Kidney (tissue), 14 donors: ENCODE measurements around the gene SLC1A7. TPM values are rescaled to one million over a fixed set of nuclear protein-coding genes. Genes with fewer than 3 reads are reported as not detected.

ENCODE experiments used
- DNase-seq, 5 donors: peaks; one replicate each; pipeline ENCODE4 v3.0.0-alpha.2; 2013 to 2020
- FAIRE-seq: peaks from 2 replicates; lab custom pipeline; 2012; peaks lifted over from hg19 to GRCh38; lab: Jason Lieb, UNC
- H3K27ac ChIP-seq, 2 donors: one replicate each; pipeline ENCODE4 v1.7.0; 2013; ENCODE audit warnings: low read depth in 2 of 2, low read length in 2 of 2, inconsistent platforms in 1 of 2
- H3K27me3 ChIP-seq: one replicate; pipeline ENCODE4 v1.7.1; 2013; ENCODE audit warnings: low read length, inconsistent platforms; ENCODE audit not compliant: control insufficient read depth, insufficient read depth
- H3K36me3 ChIP-seq, 3 donors: one replicate each; pipeline versions ENCODE4 v1.7.0 to v1.7.1; 2013; ENCODE audit warnings: low read length in 3 of 3, control low read depth in 1 of 3, inconsistent platforms in 1 of 3; ENCODE audit not compliant: insufficient read depth in 3 of 3, control insufficient read depth in 2 of 3
- H3K4me1 ChIP-seq, 3 donors: one replicate each; pipeline versions ENCODE4 v1.7.0 to v1.7.1; 2013; ENCODE audit warnings: low read length in 3 of 3, inconsistent platforms in 1 of 3, low read depth in 1 of 3; ENCODE audit not compliant: control insufficient read depth in 2 of 3, insufficient read depth in 2 of 3
- H3K4me3 ChIP-seq, 3 donors: one replicate each; pipeline versions ENCODE4 v1.7.0 to v1.8.1; 2013; ENCODE audit warnings: low read length in 3 of 3, control low read depth in 1 of 3, inconsistent platforms in 1 of 3
- H3K9ac ChIP-seq, 3 donors: one replicate each; pipeline versions ENCODE4 v1.7.0 to v1.7.1; 2013; ENCODE audit warnings: low read length in 3 of 3, control low read depth in 1 of 3, inconsistent platforms in 1 of 3
- H3K9me3 ChIP-seq, 3 donors: one replicate each; pipeline versions ENCODE4 v1.7.0 to v1.7.1; 2013; ENCODE audit warnings: low read length in 3 of 3, control low read depth in 1 of 3, inconsistent platforms in 1 of 3; ENCODE audit not compliant: control insufficient read depth in 2 of 3, insufficient read depth in 1 of 3
- intact Hi-C: fragments of 100-400 bp; cut with DNase I; formaldehyde crosslinking; loops from one replicate; pipeline ENCODE4 v1.11.1; 2022
- polyA plus RNA-seq: library from polyadenylated mRNA; stranded (reverse); fragments of 350-450 nt; fragmentation: Illumina TruSeq; extraction: RNeasy Lipid Tissue Mini Kit (QIAGEN cat#74804); gene quantifications from one replicate; pipeline ENCODE4 v1.2.3, GENCODE V29; 2014; ENCODE audit warnings: low read depth, low replicate concordance; ENCODE audit not compliant: insufficient read depth
- total RNA-seq: library from RNA; stranded (reverse); fragmentation: NEBNext Ultra II Directional; extraction: Animal tissue kit (Norgen Biotek cat#: 25700); gene quantifications from one replicate; pipeline ENCODE4 v1.2.1, GENCODE V29; 2021
- TF ChIP-seq, protein P1 (sequence below): IDR thresholded peaks from 3 replicates; pipeline ENCODE4 v1.5.1; 2012; ENCODE audit warnings: mild to moderate bottlenecking, moderate library complexity, borderline replicate concordance; ENCODE audit not compliant: insufficient read depth; ENCODE audit errors: extremely low read depth
- donor health status: control.
- donor health status: control.
- donor health status: control.
- donor health status: control.
- donor health status: control.
- donor health status: DM: yes; HTN: yes; CAD: no.
- donor health status: Normal renal cell carcinoma (clear cell type).

SLC1A7 gene
- total and polyA plus RNA-seq, 2 donors from 2014 or later: 1.0 TPM; not detected in 1

DNA sequence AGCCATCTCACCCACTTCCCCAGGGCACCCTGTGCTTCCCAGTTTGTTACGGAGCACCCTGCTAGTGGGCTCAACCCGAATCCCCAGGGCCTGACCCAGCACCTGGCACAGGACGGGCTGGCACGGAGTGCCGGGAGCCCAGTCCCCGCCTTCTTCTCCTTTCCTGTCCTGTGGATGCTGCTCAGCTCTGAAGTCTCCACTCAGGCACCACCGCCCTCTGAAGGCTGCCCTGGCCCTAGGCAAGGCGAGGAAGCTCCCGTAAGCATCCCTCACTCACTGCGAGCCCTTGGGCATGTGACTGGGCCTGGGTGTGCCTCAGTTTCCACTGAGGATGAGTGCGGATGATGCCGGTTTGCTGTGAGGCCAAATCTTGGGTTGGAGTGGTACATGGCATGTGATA is 21.8 kb downstream of the SLC1A7 start:
- H3K36me3 ChIP-seq: no peaks in the 10 kb centered on the region
- H3K9me3 ChIP-seq: no peaks in the 10 kb centered on the region
- H3K27me3 ChIP-seq: no peaks in the 10 kb centered on the region
- peaks cover 0 to 28% (median 13%) of the 10 kb centered on the region in 3 donors for H3K4me1 ChIP-seq
- DNase-seq (no peak), FAIRE-seq (no peak)
- TF ChIP-seq, protein P1, sequence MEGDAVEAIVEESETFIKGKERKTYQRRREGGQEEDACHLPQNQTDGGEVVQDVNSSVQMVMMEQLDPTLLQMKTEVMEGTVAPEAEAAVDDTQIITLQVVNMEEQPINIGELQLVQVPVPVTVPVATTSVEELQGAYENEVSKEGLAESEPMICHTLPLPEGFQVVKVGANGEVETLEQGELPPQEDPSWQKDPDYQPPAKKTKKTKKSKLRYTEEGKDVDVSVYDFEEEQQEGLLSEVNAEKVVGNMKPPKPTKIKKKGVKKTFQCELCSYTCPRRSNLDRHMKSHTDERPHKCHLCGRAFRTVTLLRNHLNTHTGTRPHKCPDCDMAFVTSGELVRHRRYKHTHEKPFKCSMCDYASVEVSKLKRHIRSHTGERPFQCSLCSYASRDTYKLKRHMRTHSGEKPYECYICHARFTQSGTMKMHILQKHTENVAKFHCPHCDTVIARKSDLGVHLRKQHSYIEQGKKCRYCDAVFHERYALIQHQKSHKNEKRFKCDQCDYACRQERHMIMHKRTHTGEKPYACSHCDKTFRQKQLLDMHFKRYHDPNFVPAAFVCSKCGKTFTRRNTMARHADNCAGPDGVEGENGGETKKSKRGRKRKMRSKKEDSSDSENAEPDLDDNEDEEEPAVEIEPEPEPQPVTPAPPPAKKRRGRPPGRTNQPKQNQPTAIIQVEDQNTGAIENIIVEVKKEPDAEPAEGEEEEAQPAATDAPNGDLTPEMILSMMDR: no peak
- intact Hi-C loops: no loop called here
- H3K9ac ChIP-seq: no peak overlapping the region
- H3K27ac ChIP-seq: no peak overlapping the region
- H3K4me3 ChIP-seq: no peak overlapping the region

DNA sequence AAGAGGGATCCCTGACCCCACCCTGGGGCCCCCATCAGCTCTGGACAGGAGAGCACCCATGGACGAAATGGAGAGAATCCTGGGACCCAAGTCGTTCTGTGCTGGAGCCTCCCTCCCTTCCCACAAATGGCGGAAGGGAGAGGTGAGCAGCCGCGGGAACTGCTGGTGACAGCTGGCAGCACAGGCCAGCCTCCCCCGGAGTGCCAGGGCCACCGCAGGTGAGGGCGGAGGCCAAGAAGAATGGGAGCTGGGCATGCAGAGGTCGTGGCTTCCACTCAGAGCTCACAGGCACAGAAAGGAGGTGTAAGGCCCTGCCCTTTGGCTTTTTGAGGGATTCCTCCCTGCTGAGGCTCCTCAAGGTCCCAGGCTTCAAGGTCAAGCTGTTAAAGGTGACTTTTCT is 24.6 kb downstream of the SLC1A7 start:
- Histone ChIP-seq H3K9me3 (no peaks in the 10 kb centered on the region), H3K9ac (no peak overlapping the region), H3K27me3 (no peaks in the 10 kb centered on the region), H3K4me1 (peaks cover 0 to 19% (median 7%) of the 10 kb centered on the region in 3 donors), H3K36me3 (no peaks in the 10 kb centered on the region), H3K4me3 (no peak overlapping the region), H3K27ac (no peak overlapping the region)
- DNase-seq: no peak
- intact Hi-C loops: no loop called here
- TF ChIP-seq, protein P1: no peak
- FAIRE-seq: no peak

DNA sequence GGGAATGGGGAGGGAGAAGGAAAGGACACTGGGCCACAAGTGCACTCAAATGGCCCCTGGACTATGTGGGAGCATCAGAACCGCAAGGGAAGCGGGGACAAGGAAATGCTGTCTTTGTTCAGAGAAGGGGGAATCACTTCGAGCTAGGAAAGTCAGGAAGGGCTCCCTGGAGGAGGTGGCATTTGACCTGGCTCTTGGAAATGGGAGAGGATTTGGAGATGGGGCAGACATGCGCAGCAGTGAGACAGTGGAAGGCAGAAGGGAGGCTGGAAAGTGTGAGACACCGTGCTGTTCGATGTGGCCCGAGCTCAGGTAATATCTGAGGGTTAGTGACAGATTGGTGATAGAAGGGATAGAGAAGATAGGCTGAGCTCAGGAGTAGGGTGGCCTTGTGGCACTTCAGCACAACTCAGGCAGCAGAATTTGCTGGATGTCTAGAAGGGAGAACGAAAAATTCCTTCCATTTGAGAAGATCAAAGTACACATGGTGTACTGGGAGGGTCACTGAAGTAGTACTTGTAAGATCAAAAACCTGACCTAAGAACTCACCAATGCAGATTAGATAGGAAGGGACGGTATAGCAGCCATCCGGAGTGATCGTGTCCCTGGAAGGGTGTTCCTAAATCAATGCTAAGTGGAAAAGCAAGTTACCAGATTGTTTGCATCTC is 25.4 kb downstream of the SLC1A7 start:
- Histone ChIP-seq H3K36me3 (no peaks in the 10 kb centered on the region), H3K9ac (no peak overlapping the region), H3K27ac (no peak overlapping the region), H3K4me1 (peaks cover 0 to 13% (median 7%) of the 10 kb centered on the region in 3 donors), H3K27me3 (no peaks in the 10 kb centered on the region), H3K9me3 (no peaks in the 10 kb centered on the region), H3K4me3 (no peak overlapping the region)
- TF ChIP-seq, protein P1: no peak
- intact Hi-C loops: no loop called here
- DNase-seq (no peak), FAIRE-seq (no peak)
